HG03196 (cell line): ENCODE results near the gene ENOSF1.

Source experiments
- ATAC-seq: cut with Tn5 transposase; IDR thresholded peaks from one replicate; pipeline ENCODE4 v1.9.1; 2021; ENCODE audit not compliant: unreplicated experiment

Gene ENOSF1

DNA sequence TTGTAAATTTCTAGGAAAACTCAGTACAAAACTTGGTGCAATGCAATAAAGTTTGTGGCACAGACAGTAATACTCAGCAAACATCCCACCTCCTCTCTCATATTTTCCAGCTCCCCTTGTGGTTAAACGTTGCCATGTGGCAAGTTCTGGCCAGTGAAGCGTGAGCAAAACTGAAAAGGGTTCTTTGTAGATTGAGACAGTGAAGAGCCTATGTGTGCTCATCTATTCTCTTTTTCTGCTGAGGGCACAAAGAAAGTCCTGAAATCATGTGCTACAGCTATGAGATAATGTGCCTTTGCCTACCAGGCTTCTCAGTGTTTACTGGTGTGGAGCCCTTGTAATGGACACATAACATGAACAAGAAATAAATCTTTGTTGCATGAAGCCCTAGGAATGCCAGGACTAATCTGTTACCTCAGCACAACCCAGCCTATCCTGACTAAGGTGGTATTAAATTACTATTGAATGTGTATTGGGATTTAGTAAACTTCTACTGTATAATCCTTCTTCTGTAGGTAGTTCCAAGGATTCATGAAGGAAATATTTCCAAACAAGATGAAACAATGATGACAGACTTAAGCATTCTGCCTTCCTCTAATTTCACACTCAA lies 67.9 kb downstream of the ENOSF1 start:
- ATAC-seq, result no peak

DNA sequence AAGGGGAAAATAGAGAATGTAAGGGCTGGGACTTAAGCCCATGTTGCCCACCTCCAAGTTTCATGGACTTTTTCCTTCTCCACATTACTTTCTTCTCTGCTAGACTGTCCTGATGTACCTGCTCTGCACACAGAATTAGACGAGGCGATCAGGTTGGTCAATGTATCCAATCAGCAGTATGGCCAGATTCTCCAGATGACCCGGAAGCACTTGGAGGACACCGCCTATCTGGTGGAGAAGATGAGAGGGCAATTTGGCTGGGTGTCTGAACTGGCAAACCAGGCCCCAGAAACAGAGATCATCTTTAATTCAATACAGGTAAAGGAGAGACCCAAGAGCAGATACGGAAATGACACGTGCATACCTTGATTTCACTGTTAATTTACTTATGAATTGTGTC lies 71.2 kb downstream of the ENOSF1 start:
- no peak for ATAC-seq

DNA sequence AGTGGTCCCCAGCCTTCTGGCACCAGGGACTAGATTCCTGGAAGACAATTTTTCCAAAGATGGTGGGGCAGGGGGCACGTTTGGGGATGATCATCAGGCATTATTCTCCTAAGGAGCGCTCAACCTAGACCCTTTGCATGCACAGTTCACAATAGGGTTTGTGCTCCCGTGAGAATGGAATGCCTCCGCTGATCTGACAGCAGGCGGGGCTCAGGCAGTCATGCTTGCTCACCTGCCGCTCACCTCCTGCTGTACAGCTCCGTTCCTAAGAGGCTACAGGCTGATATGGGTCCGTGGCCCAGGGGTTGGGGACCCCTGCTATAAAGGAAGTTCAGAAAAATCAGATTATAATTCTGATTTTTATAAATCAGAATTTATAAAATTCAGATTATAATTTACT lies 77.3 kb downstream of the ENOSF1 start:
- no peak for ATAC-seq

DNA sequence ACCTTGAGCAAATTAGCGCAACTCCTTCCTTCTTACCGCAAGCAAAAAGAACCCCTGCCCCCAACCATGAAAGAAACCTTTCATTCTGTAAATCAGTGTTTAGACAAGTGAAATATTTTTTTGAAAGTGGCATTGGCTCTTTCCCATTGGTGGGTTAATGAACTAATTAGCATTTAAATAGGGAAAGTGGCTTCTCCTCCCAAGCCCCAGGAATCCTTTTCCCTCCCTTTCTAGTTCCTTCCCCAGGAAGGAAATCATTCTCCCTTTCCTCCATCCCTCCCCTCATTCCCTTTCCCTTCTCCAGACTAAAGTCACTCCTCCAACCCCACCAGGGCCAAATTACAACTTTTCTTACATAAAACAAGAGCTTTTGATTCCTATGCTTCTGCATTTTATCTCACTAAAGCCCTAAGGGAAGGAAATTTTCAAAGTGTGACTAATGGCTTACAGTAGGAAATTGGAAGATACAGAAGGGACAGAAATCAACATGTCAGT lies 77.8 kb downstream of the ENOSF1 start:
- ATAC-seq, result no peak

DNA sequence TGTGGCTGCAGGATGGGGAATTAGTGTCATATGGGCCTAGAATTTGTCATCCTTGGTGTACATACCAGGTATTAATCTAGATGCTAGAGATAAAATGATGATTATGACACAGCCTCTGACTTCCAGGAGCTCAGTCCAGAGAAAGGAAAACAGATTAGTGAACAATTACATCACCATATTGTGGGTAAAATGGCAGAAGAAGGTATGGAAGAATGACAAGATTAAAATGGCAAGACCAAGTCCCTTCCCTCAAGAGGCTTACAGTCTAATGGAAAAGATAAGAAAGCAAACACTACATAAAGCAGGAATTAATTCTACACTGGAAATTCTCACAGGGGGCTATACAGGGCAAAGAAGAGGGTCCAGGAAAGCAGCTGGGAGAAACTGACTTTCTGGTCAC lies 80.9 kb downstream of the ENOSF1 start:
- no peak for ATAC-seq

DNA sequence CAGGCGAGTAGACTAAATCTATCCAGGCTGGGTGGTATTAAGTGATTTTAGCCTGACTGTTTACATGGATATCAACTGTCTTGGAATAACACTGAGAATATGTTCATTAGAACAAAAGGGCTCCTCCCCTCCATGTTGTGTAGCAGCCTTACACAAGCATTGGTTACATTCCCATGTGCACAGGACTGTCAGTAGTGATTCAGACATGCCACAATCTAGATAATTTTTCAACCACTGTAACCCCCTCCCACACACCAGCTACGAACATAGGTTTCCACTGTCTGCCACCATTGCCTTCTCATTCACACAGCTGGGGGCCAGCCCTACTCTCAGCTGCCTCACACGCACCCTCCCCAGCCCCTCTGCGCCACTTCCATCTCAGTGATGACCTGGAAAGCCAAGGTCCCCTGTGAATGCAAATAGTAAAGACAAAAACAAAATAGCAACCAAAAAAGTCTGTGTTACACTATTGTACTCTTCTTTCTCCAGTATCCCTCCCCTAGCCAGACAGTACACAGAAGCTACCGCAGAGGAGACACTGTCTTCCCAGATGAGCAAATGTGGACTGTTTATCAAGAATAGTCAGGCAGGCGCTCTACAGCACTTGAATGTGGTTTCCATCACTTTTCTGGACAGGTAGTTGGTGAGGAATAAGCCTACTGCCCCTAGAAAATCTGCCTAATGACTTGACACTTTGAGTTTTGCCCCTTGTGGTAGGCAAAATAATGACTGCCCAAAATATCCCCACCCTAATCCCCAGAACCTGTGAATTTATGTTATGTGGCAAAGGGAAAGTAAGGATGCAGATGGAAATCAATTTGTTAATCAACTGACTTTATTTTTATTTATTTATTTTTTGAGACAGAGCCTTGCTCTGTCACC lies 82.9 kb downstream of the ENOSF1 start:
- ATAC-seq, result no peak

DNA sequence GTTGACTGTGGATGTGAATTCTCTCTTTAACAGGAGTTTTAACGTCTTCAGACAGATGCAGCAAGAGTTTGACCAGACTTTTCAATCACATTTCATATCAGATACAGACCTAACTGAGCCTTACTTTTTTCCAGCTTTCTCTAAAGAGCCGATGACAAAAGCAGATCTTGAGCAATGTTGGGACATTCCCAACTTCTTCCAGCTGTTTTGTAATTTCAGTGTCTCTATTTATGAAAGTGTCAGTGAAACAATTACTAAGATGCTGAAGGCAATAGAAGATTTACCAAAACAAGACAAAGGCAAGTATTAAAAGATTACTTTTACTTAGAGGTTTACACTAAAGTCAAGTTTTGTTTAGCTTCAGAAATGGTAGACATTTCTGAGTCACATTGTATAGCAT lies 85.2 kb downstream of the ENOSF1 start:
- no peak for ATAC-seq

DNA sequence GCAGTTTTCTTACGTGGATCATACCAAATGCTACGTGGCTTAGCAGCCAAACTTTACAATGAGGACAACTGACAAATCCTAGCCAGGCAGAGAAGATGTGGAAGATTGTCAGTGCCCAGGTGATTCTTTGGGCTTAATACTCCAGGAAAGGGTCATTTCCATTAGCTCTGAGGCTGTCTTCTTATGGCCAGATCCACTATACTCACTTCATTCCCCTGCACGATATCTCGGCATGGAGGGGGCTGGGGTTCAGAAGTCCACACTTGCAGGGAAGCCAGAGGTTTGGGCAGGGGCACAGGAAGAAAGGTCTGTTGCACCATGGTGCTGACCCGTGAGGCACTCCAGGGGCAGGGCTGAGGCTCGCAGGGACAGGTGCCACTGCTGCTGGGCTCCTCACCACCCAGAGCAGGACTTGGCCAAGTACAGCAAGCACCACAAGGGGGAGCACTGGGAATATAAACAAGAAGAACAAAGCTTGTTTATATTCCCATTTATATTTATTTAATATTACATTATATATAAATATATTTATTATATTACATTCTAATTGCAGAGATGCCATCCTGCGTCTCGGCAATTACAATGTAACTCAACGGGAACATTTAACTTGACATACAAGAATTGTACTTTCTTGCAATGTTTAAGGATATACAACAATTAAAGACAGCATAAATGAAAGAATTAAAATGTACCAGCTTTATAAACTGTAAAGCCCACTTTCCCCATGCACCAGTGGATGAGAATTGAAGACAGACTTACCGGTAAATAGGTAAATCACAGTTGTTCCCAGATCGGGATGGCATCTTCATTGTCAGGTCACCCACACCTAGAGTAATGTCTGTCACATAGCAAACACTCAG lies 88.4 kb downstream of the ENOSF1 start:
- ATAC-seq, result peak; percentile 69

DNA sequence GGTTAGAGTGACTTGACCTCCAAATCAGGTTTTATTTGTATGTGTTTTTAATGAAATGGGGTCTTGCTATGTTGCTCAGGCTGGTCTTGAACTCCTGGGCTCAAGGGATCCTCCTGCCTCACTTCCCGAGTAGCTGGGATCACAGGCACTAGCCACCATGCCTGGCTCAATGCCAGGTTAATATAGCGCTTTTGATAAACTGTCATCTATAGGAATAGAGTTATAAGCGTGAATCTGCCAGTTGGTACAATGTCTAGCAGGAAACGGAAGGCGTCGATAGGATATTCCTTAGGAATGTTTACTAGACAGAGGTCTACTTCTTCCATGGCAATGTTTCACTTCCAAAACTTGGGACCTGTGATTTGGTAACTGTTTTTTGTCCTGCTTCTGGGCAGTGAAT lies 90.1 kb downstream of the ENOSF1 start:
- ATAC-seq, result no peak

DNA sequence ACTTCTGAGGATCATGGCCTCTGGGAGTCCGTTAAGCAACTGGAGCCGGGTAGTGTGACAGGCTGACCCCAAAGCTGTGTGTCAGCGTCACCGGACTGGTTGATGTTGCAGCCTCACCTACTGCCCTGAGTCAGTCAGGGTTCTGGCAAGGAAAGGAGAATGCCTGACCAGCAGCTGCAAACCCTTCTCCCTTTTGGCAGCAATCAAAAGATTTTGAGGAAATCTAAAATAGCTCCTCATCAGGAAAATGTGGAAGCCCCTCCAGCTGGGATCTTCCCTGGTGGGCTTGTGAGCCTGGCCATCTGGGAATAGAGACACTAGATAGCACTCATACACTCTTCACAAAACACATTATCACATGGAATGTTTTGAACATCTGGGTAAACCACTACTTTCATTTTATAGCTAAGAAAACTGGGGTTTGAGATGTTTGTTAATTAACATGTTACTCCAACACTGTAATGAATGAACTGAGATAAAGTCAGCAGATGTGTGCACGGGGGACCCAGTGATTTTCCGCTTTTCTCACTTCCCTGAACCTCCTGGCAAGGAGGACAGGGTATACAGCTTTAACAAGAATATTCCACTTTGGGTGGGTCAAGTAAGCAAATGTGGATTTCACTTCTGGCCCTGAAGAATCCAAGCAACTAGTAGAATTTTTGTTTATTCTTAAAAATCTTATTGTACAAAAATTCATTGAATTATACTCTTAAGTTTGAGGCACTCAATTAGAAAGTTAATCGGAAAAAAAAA lies 91.0 kb downstream of the ENOSF1 start:
- ATAC-seq, result no peak
